OCI-LY1 (cell line): Measurements from ENCODE around the gene HCST.

Experiments
- H2AFZ ChIP-seq: fragments of 200-600 bp; sonication (generic), shearing (Covaris generic); 2 replicates; pipeline ENCODE4 v1.6.0; 2014; ENCODE audit warnings: antibody characterized with exemption, mild to moderate bottlenecking, low read length
- H3F3A ChIP-seq: fragments of 200-600 bp; sonication (generic), shearing (Covaris generic); 2 replicates; pipeline ENCODE4 v1.6.0; 2014; ENCODE audit warnings: mild to moderate bottlenecking, antibody characterized with exemption, low read length, moderate library complexity; ENCODE audit not compliant: insufficient read depth
- H3K27ac ChIP-seq: fragments of 200-600 bp; sonication (generic); 2 replicates; pipeline ENCODE4 v1.5.1; 2014; ENCODE audit warnings: low read length, mixed run types, mild to moderate bottlenecking, low read depth; ENCODE audit not compliant: poor library complexity, severe bottlenecking
- H3K27me3 ChIP-seq: fragments of 200-600 bp; sonication (generic); 2 replicates; pipeline ENCODE4 v1.6.0; 2014; ENCODE audit warnings: antibody characterized with exemption, mild to moderate bottlenecking, low read length, moderate library complexity; ENCODE audit not compliant: insufficient read depth
- H3K36me3 ChIP-seq: fragments of 200-600 bp; sonication (generic); 2 replicates; pipeline ENCODE4 v1.6.1; 2014; ENCODE audit warnings: mild to moderate bottlenecking, antibody characterized with exemption, low read length, moderate library complexity, mixed read lengths; ENCODE audit not compliant: insufficient read depth
- H3K4me1 ChIP-seq: fragments of 200-600 bp; sonication (generic); 2 replicates; pipeline ENCODE4 v1.5.1; 2014; ENCODE audit warnings: mild to moderate bottlenecking, low read length, moderate library complexity; ENCODE audit not compliant: insufficient read depth, severe bottlenecking
- H3K4me2 ChIP-seq: fragments of 200-600 bp; sonication (generic), shearing (Covaris generic); 2 replicates; pipeline ENCODE4 v1.6.1; 2014; ENCODE audit warnings: low read length
- H3K4me3 ChIP-seq: fragments of 200-600 bp; sonication (generic); 2 replicates; pipeline ENCODE4 v1.5.1; 2014; ENCODE audit warnings: low read length, low read depth, mild to moderate bottlenecking, mixed read lengths; ENCODE audit not compliant: poor library complexity, severe bottlenecking
- H3K79me2 ChIP-seq: fragments of 200-600 bp; shearing (Covaris generic); 2 replicates; pipeline ENCODE4 v1.6.1; 2016; ENCODE audit warnings: mixed run types, low read length, mixed read lengths; ENCODE audit not compliant: insufficient read depth
- H3K9ac ChIP-seq: fragments of 200-600 bp; sonication (generic), shearing (Covaris generic); 2 replicates; pipeline ENCODE4 v1.6.1; 2014; ENCODE audit warnings: mild to moderate bottlenecking, low read length, mixed read lengths
- H3K9me2 ChIP-seq: fragments of 200-600 bp; sonication (generic), shearing (Covaris generic); 2 replicates; pipeline ENCODE4 v1.6.1; 2014; ENCODE audit warnings: low read depth, mild to moderate bottlenecking, low read length, mixed read lengths
- H3K9me3 ChIP-seq: fragments of 200-600 bp; shearing (Covaris generic); 2 replicates; pipeline ENCODE4 v1.6.1; 2014; ENCODE audit warnings: low read length, mixed read lengths
- H4K20me1 ChIP-seq: fragments of 200-600 bp; sonication (generic), shearing (Covaris generic); 2 replicates; pipeline ENCODE4 v1.6.0; 2016; ENCODE audit warnings: mild to moderate bottlenecking, low read length; ENCODE audit not compliant: insufficient read depth
- CTCF ChIP-seq: fragments of 200-600 bp; sonication (generic), shearing (Covaris generic); IDR thresholded peaks from 2 replicates; pipeline ENCODE4 v1.5.1; 2017; ENCODE audit warnings: mild to moderate bottlenecking, antibody characterized with exemption, low read length, moderate library complexity, mixed read lengths
- EZH2 ChIP-seq: fragments of 200-600 bp; sonication (generic), shearing (Covaris generic); IDR thresholded peaks from 2 replicates; pipeline ENCODE4 v1.8.0; 2017; ENCODE audit warnings: borderline replicate concordance, mixed run types, mild to moderate bottlenecking, antibody characterized with exemption, low read length, moderate library complexity, mixed read lengths

HCST gene

GRCh38 chr19:35883882-35884281, 18.4 kb upstream of the HCST start:
- Histone ChIP-seq H3K4me1 (peaks cover 5% of the 10 kb centered on the region), H4K20me1 (no peaks in the 10 kb centered on the region), H3F3A (peaks cover 4% of the 10 kb centered on the region; the same call in 1 of the 2 replicates), H3K9me2 (no peaks in the 10 kb centered on the region), H3K36me3 (peaks cover 22% of the 10 kb centered on the region), H3K79me2 (no peaks in the 10 kb centered on the region), H3K4me3 (no peak overlapping the region), H3K9ac (no peak overlapping the region), H3K4me2 (no peak overlapping the region), H2AFZ (no peak overlapping the region), H3K27me3 (no peaks in the 10 kb centered on the region), H3K27ac (no peak overlapping the region), H3K9me3 (no peaks in the 10 kb centered on the region)
- TF ChIP-seq CTCF (no peak), EZH2 (no peak)

DNA sequence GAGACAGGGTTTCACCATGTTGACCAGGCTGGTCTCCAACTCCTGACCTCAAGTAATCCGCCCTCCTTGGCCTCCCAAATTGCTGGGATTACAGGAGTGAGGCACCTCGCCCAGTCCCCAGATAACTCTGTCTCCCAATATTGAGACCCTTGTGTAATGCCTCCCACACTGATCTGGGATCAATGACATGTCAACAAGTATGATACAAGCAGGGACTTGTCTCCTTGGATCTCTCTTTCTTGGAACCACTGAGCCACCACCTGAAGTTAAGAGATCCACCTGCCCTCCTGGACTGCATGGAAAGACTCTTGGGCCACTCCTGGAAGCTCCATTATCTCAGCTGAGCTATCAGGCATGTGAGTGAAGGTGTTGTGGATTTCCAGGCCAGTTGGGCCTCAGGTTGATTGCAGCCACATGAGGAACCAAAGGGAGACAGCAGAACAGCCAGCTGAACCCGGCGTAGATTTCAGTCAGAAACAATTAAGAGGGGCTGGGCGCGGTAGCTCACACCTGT, 17.0 kb upstream of the HCST start:
- no peak overlapping the region for H3K27ac ChIP-seq
- no peaks in the 10 kb centered on the region for H3K9me2 ChIP-seq
- peaks cover 36% of the 10 kb centered on the region for H3K36me3 ChIP-seq
- no peaks in the 10 kb centered on the region for H3K9me3 ChIP-seq
- peaks cover 4% of the 10 kb centered on the region; the same call in 1 of the 2 replicates for H3F3A ChIP-seq
- H3K4me3 ChIP-seq = no peak overlapping the region
- no peak for TF ChIP-seq CTCF
- no peak for TF ChIP-seq EZH2
- no peaks in the 10 kb centered on the region for H4K20me1 ChIP-seq
- H3K27me3 ChIP-seq = no peaks in the 10 kb centered on the region
- peaks cover 5% of the 10 kb centered on the region for H3K4me1 ChIP-seq
- H3K9ac ChIP-seq = no peak overlapping the region
- H3K4me2 ChIP-seq = no peak overlapping the region
- no peak overlapping the region for H2AFZ ChIP-seq
- no peaks in the 10 kb centered on the region for H3K79me2 ChIP-seq

DNA sequence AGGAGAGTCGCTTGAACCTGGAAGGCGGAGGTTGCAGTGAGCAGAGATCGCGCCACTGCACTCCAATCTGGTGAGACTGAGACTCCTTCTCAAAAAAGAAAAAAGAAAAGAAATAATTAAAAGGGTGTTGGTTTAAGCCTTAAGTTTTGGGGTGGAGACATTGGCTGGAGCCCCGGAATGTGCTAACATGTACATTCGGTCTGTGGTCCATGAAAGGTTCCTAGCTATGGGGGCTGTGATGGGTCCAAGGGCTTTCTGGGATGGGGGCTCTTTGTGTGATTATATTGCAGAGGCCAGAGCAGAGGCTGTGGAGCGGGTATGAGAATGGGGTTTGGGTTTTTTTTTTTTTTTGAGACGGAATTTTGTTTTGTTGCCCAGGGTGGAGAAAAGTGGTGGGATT, 16.4 kb upstream of the HCST start:
- no peak for TF ChIP-seq EZH2
- TF ChIP-seq CTCF = no peak
- Histone ChIP-seq H3K9me3 (no peaks in the 10 kb centered on the region), H2AFZ (no peak overlapping the region), H3K9me2 (no peaks in the 10 kb centered on the region), H3K36me3 (peaks cover 42% of the 10 kb centered on the region), H3K79me2 (no peaks in the 10 kb centered on the region), H3K9ac (no peak overlapping the region), H3K4me1 (peaks cover 5% of the 10 kb centered on the region), H3F3A (peaks cover 4% of the 10 kb centered on the region; the same call in 1 of the 2 replicates), H4K20me1 (no peaks in the 10 kb centered on the region), H3K4me3 (no peak overlapping the region), H3K4me2 (no peak overlapping the region), H3K27me3 (no peaks in the 10 kb centered on the region), H3K27ac (no peak overlapping the region)
